ENCODE measurements around the gene MUC6.

Gene MUC6

GRCh38 chr11:1006762-1007161, 29.8 kb downstream of the MUC6 start:
- DNase-seq: no peak

- no peak for DNase-seq
Measured at GRCh38 chr11:1005928-1006327, 30.6 kb downstream of the MUC6 start.

DNA sequence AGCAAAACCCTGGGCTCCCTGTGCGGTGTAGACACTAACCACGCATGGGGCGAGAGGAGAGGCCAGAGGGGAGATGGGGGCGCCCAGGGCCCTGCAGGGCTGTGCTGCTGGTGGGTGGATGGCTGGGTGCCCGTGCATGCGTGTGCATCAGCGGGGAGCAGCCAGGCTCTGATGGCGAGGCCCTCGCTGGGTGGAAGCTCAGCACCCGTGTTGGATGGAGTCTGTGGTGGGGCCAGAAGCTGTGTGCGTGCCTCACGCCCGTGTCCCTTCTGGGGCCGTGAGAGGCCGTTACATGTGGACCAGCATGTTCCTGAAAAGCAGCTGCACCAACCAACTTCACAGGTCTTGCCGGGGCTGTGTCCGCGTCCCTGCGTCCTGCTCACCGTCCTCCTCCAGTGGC, 33.4 kb downstream of the MUC6 start:
- no peak for DNase-seq

DNA sequence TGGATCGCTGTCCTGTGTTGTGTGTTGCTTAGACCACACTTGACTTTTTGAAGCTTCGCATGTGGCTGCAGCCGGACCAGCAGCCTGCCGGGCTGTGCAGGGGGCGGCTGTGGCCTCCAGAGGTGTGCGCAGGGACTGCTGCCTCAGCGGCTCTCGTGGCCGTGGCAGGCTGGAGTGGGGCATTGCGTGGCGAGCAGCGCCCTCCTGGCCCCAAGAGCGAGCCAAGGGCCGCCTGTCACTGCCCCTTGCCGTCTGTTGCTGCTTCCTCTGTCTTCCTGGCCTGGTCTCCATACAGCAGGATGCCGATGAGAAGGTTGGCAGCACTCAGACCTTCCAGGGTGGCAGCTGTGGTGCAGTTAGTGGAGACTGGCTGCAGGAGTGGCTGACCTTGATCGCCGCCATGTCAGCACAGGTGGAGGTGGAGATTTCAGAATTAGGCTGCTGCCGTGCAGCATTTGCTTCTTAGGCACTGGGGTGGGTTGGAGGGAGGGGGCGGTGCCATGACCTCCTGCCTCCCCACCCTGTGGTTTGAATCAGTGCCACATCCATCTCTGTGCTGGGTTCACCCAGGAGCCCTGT, 34.0 kb downstream of the MUC6 start:
- DNase-seq: no peak

GRCh38 chr11:1001617-1002405, 34.7 kb downstream of the MUC6 start:
- no peak for DNase-seq

DNA sequence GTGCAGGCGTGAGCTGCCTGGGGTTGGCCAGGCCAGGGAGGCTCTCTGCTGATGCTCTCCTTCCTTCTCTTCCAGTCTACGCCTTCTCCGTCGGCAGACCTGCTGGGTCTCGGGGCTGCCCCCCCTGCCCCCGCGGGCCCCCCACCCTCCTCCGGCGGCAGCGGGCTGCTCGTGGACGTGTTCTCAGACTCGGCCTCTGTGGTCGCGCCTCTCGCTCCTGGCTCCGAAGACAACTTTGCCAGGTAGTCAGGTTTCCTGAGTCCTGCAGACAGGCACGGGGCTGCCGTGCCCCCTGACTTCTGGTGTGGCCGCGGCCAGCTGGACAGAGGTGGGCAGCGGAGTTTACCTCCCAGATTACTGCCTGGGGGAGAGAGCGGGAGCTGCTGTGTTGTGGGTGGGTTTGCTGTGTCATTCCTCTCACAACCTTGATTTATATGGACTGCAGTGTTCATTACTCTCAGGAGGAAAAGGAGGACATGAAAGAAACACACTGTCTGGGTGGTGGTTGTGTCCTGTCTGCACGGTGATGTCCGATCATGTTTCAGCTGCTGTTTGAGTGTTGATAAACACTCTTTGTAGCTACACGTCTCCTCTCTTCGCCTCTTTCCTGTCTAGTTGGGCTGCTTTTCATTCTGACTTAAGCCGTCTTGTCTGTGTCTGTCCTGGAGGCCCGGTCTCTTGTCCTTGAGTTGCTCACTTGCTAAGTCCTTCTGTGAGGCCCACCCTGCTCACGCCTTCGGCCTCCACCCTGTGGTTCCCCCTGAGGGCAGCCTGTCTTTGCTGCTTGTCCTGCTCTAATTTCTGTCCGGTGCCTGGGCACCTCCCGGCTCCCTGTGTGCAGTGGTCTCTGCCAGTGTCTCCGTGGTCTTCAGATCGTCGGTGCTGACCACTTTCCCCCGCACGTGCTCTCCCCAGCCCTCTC, 35.9 kb downstream of the MUC6 start:
- DNase-seq: no peak

DNA sequence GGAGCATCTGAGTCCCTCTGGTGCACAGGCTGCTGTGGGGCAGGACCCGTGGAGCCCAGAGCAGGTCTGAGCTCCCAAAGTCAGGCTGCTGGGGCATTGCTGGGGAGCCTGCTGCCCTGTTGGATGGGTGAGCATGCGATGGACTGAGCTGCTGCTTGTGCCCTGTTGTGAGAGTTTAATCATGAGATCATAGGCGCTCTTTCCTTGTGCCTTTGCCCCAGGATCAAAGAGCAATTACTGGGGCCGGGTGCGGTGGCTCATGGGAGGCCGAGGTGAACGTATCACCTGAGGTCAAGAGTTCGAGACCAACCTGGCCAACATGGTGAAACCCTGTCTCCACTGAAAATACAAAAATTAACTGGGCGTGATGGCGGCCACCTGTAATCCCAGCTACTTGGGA, 37.5 kb downstream of the MUC6 start:
- no peak for DNase-seq

DNA sequence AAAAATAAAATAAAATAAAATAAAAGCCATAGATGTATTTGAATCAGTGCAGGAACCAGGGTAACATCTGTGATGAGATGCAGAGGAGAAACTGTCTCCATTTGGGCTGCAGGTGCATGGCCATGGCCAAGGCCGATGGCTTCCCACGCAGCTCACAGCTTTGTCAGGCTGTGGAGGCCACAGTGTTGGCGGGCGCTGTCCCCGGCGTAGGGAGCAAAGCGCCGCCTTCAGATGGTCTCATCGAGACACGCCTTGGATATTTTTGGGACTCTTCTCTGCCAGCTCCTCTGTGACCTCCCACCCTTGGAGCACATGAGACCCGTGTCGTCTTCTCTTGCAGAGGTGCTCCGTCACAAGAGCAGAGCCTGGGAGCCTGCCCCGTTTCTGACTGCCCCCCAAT, 38.6 kb downstream of the MUC6 start:
- DNase-seq: no peak

DNA sequence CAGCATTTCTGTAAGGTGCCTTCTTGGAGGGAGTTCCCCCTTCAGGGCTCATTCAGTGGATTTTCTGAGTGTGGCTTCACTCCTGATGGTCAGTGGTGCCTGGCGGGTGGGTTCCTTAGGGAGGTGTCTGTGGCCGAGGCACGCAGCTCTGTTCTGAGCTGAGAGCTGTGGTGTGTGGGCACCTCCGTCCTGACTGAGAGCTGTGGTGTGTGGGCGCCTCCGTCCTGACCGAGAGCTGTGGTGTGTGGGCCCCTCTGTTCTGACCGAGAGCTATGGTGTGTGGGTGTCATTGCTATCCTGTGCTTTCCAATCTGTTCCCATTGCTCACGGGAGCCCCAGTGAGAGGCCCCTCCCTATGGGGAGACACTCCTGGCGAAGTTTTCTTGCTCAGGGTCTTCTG, 39.8 kb downstream of the MUC6 start:
- DNase-seq: peak in 1 of 2 donors; percentile 43

DNA sequence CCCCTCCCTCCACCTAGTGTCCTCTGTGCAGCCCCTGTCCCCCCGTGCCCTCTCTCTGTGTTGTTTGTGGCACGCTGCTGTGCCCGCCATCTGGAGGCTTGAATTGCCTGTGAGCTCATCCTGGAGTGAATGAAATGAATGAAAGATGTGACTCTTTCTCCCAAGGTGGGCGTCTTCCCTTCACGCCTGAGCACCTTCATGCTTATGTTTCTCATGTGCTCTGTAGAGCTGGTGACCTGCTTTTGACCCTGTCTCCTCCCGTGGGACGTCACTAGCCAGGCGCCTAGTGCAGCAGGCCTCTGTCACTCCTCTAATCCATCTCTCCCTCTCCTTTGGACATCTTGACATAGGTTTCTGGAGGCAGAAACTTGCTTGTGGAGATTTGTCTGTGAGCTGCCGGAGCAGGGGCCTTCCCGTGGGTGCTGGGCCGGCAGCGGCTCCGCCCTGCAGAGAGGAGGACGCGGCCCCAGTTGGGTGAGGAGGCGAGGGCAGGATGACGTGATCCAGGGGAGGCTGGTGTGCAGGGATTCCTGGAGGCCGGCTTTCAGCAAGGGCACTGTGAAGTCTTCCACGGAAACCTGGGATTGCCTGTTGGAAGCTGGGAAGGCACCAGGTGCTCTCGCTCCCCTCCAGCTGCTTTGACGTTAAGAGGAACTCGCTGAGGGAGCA, 40.6 kb downstream of the MUC6 start:
- no peak for DNase-seq

GRCh38 chr11:995044-995751, 41.3 kb downstream of the MUC6 start:
- DNase-seq: no peak

GRCh38 chr11:993632-994167, 42.8 kb downstream of the MUC6 start:
- DNase-seq: no peak

DNA sequence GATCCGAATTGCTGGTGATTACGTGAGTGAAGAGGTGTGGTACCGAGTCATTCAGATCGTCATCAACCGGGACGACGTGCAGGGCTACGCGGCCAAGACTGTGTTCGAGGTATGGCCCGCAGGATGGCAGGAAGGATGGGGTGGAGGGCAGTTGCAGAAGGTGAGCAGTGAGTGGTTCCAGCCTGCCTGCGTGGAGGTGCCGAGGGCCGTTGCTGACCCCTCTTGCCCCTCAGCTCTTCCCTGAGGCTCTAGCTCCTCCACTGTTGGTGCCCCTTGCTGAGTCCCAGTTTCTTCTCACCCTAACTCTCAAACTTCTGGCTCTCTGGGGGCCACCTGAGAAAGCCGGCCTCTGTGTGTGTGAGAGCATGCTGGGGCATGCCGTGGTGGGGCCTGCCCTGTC, 43.9 kb downstream of the MUC6 start:
- DNase-seq: no peak

GRCh38 chr11:991711-992307, 44.7 kb downstream of the MUC6 start:
- DNase-seq: no peak

DNA sequence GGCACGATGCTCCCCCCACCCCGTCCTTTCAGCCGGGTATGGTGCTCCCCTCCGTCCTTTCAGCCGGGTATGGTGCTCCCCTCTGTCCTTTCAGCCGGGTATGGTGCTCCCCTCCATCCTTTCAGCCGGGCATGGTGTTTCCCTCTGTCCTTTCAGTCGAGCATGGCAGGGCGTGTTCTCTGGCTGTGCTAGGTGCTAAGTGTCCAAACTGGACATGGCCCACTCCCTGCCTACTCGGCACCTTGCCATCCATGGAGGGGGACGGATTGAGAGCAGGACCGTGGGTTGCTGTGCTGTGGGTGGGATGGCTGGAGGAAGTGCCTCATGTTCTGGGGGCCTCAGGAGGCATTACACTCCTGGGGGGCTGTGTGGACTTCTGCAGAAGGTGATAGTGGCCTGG, 45.5 kb downstream of the MUC6 start:
- no peak for DNase-seq

DNA sequence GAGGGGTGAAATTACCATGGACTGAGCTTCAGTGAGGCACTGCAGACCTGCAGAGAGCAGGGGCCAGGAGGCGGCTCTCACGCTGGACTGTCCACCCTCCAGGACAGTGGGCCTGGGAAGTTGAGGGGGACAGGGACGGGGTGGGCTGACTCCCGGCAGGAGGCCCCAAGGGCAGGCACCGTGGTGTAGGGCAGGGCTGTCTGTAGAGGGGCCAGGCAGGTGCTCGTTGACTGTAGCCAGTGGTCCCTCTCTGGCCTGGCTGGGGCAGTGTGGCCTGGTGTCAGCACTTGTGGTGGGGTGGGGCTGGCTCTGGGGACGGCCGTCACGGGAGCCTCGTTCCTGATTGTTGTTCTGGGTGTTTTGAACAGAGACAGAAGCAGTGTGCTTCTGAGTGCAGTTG, 46.4 kb downstream of the MUC6 start:
- DNase-seq: no peak

DNA sequence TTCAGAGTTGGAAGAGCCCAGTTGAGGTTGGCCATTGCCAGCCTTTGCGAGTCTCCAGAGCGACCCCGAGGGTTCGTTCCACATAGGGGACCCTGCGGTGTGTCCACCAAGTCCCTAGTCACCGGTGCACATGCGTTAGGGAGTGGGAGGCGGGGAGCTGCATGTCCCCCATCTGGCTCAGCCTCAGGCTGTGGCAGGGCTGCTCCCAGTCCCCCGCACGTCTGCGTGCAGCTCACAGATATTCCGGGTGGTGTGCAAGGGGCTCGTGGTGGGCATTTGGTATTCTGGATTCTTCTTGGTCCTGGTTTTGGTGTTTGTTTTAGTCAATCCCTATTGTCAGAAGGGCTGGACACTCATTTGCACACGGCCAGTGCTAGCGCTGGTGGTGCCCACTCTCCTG, 48.8 kb downstream of the MUC6 start:
- DNase-seq: no peak

GRCh38 chr11:986952-987305, 49.6 kb downstream of the MUC6 start:
- no peak for DNase-seq

DNA sequence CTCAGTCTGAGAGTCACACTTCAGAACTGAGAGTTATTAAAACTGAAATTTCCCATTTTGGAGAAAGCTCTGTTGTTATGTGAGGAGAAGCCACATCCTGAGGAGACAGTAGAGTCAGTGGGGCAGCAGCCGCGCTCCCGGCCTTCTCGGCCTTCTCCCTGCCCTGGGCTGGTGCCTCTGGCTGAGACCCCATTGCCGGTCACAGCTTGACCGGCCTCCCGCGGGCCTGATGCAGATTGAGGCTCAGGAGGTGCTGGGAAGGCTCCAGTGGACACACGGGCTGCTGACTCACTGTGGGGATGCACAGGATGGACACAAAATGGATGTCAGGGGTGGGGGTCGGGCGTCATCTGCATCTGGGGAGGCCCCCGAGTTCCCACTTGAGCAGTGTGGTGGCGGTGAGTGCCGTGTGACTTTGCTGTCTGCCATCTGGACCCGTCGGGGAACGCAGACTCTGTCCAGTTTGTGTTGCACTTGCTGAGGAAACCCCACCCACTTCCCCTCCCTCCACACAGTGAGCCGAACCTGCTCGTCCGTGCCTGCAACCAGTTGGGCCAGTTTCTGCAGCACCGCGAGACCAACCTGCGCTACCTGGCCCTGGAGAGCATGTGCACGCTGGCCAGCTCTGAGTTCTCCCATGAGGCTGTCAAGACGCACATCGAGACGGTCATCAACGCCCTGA, 50.1 kb downstream of the MUC6 start:
- DNase-seq: no peak

- no peak for DNase-seq
Measured at GRCh38 chr11:985848-986247, 50.7 kb downstream of the MUC6 start.

GRCh38 chr11:985406-985805, 51.1 kb downstream of the MUC6 start:
- DNase-seq: no peak

Data from inflammatory macrophage treated with lipopolysaccharide for 1 hour (primary cell).